ENCODE results near the gene EDC3. TPM values are rescaled to one million over a fixed set of nuclear protein-coding genes. Genes with fewer than 3 reads are reported as not detected.

EDC3 gene
- total RNA-seq, 1 donor from 2014 or later, result 58.4 TPM

DNA sequence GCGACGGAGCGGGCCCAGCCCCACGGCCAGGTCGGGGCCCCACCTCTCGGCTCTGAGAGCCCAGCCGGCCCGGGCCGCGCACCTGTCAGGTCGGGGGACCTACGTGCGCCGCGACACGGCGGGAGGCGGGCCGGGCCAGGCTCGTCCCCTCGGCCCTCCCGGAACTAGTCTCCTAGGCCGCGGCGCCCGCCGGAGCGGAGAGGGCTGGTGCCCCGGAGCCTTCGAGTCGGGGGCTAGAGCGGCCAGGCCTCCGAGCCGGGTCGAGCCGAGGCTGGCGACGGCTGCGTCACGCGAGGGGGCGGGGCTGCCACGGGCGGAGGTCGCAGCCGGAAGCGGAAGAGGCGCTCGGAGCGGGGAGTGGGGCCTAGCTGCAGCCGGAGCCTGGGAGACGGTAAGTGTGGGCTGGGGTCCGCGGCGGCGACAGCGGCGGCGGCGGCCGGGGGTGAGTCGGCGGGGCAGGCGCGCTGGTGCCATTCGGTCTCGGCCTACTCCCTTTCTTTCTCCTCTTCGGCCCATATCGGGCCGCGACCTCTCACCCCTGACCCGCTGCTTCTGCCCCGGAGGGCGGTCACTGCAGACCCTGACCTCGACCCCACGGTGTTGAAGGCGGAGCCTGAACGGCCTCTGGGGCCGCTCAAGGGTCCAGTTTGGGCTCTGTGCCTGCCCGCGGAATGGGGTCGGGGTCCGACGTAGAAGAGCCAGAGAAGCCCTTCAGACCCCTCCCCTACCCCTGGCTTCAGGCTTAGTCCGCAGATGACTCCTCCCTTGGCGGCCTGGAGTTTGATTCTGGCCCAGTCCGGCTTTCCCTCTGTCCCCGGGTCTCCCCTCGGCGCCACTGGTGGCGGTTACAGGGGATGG lies 80.1 kb downstream of the EDC3 start, which contains the start of gene CLK3:
Gene CLK3 (plus strand): TSS at position 329 of the 858 bp plus-strand sequence. CDS start 3,361 bp downstream, outside the sequence.
- Mint-ChIP-seq H3K27me3 (ENCODE audit: insufficient read depth) (peaks cover 5% of the 10 kb centered on the region), H3K27ac (peak within 1 kb of the TSS; percentile 95), H3K9me3 (no peaks in the 10 kb centered on the region), H3K4me3 (peak within 1 kb of the TSS; percentile 93), H3K4me1 (ENCODE audit: low read depth) (peaks cover 33% of the 10 kb centered on the region), H3K36me3 (ENCODE audit: low read depth) (peaks cover 14% of the 10 kb centered on the region)
- intact Hi-C loops (cut with micrococcal nuclease), result loop anchor here (1.0 to 10.0 kb wide), 8 partner anchors 69 to 835 kb away; partner anchors contain the start of genes COX5A, CSK, EDC3 and PML
- DNase-seq (ENCODE audit: low spot score), result peak; percentile 94

DNA sequence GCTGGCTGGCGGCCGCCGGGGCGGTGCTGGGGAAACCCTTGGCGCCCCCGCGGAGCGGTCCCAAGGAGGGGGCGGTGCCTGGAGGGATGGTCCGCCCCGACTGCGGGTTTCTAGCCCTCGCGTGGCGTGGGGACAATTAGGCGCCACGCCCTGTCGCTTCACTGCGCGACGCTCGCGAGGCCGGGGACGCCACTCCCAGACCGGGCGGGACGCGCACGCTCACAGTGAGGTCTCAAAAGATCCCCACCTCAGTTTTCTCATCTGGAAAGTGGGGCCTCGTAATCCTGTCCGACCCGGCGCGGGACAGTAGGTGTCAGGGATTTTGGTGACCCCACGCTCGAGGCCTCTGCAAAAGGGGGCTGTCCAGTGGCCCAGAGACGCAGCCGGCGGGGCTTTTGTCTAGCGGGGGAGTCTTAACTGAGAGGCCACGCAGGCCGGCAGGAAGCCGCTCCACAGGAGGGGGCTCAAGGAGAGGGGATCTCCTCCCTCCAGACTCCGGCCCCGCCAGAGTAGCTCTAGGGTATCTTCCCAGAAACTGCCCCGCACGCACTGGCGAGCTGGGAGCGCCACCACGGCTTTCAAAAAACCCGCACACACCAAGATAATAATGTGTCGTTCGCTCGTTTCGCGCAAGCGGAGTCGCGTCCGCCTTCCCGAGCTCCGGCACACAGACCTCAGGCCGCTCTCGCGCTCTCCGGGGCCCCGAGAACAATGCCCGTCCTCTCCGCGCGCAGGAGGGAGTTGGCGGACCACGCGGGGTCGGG lies 80.9 kb downstream of the EDC3 start:
- intact Hi-C loops (cut with micrococcal nuclease), result loop anchor here (1.0 to 10.0 kb wide), 10 partner anchors 17 to 836 kb away; partner anchors contain the start of genes COX5A, CSK, EDC3 and PML
- DNase-seq (ENCODE audit: low spot score), result peak; percentile 88
- Mint-ChIP-seq H3K27me3 (ENCODE audit: insufficient read depth) (peaks cover 5% of the 10 kb centered on the region), H3K4me3 (peak overlapping the region; percentile 93), H3K9me3 (no peaks in the 10 kb centered on the region), H3K4me1 (ENCODE audit: low read depth) (peaks cover 27% of the 10 kb centered on the region), H3K36me3 (ENCODE audit: low read depth) (peaks cover 9% of the 10 kb centered on the region), H3K27ac (peak overlapping the region; percentile 95)

DNA sequence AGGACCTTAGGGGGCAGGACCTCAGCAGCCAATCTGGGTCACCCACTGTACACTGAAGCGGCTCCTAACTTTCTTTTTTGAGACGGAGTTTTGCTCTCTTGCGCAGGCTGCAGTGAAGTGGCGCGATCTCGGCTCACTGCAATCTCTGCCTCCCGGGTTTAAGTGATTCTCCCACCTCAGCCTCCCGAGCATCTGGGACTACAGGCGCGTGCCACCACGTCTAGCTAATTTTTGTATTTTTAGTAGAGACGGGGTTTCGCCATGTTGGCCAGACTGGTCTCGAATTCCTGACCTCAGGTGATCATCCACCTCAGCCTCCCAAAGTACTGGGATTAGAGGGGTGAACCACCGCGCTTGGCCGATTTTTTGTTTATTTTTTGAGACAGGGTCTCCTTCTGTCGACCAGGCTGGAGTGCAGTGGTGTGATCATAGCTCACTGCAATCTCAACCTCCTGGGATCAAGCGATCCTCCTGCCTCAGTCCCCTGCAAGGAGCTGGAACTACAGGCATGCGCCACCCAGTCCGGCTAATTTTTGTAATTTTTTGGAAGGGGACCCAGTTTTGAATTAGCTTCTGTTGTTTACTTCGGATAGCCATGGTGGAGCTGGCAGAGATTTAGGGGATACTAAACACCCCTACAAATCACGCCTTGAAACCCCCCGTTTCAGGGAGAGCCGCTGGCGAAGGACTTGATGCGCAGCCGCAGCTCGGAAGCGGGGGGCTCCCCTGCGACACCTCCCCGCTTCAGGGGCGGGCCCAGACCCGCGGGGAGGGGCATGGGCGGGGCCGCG lies 81.7 kb downstream of the EDC3 start:
- no peak for DNase-seq (ENCODE audit: low spot score)
- H3K27ac Mint-ChIP-seq, result peak overlapping the region; percentile 29
- H3K4me1 Mint-ChIP-seq (ENCODE audit: low read depth), result peaks cover 19% of the 10 kb centered on the region
- intact Hi-C loops (cut with micrococcal nuclease), result loop anchor here (1.0 to 10.0 kb wide), 4 partner anchors 16 to 837 kb away; partner anchors contain the start of genes PML, SIN3A and STOML1
- peak overlapping the region; percentile 67 for H3K4me3 Mint-ChIP-seq
- H3K9me3 Mint-ChIP-seq, result no peaks in the 10 kb centered on the region
- peaks cover 7% of the 10 kb centered on the region for H3K36me3 Mint-ChIP-seq (ENCODE audit: low read depth)
- peaks cover 5% of the 10 kb centered on the region for H3K27me3 Mint-ChIP-seq (ENCODE audit: insufficient read depth)

DNA sequence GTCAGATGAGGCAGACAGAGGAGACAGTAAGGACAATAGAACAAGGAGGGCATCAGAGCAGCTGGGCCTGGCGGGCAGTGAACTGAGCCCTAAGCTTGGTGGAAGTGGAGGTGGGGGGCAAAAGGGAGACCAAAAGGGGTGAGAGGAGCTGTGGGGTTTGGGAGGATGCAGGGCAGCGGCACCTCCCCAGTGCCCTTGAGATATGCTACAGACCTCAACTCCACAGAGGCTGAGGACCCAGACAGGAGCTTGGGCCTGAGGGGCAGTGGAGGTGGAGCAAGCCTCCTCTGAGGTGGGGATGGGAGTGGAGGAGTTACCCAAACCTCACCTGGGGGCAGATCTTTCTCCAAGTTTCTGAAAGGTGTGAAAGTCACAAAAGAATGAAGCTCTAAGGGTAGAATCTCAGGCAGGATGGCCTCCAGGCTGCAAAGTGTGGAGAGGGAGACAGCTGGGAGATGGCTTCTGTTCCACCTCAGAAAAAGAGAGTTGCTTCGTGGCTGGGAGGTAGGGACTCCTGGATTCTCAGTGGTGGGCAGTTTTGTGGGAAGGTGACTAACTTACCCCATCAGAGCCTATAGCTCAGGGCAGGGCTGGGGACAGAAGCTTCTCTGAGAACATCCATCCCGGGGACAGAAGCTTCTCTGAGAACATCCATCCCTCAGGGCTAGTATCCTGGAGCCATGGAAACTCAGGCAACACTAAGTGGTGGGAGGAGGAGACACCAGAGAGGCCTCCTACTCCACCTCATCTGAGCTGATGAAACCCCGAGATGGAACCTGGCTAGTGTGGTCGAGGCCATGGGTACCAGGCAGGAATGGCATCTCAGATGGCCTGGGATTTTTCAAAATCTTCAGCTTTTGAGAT lies 82.5 kb downstream of the EDC3 start:
- peak overlapping the region; percentile 68 for H3K27ac Mint-ChIP-seq
- no peak for DNase-seq (ENCODE audit: low spot score)
- peak overlapping the region; percentile 67 for H3K4me3 Mint-ChIP-seq
- H3K4me1 Mint-ChIP-seq (ENCODE audit: low read depth), result peaks cover 19% of the 10 kb centered on the region
- no peaks in the 10 kb centered on the region for H3K9me3 Mint-ChIP-seq
- peaks cover 5% of the 10 kb centered on the region for H3K27me3 Mint-ChIP-seq (ENCODE audit: insufficient read depth)
- intact Hi-C loops (cut with micrococcal nuclease), result loop anchor here (10.0 kb wide), 1 partner anchor 619 kb away; the partner anchor contains the start of genes PML and STOML1
- H3K36me3 Mint-ChIP-seq (ENCODE audit: low read depth), result peaks cover 7% of the 10 kb centered on the region

DNA sequence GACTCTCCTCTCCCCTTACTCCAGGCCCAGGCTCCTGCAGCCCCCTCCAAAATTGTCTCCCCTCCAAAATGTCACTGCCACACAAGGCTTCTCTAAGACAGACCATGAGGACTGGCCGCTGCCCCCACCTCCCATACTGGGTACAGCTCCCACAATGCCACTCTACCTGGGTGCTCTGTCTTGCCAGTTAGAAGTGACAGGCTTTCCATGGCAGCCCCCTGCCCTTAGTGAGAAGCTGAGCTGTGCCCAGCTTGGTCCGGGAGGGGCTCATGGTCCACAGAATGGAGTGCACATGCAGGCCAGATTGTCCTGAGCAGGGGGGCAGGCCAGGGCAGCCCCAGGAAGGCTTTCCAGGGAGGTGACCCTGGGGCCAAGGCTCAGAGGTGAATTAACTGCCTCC lies 83.1 kb downstream of the EDC3 start:
- peaks cover 13% of the 10 kb centered on the region for H3K4me1 Mint-ChIP-seq (ENCODE audit: low read depth)
- H3K9me3 Mint-ChIP-seq, result no peaks in the 10 kb centered on the region
- intact Hi-C loops (cut with micrococcal nuclease), result loop anchor here (10.0 kb wide), 1 partner anchor 618 kb away; the partner anchor contains the start of genes PML and STOML1
- DNase-seq (ENCODE audit: low spot score), result no peak
- peak overlapping the region; percentile 68 for H3K27ac Mint-ChIP-seq
- H3K27me3 Mint-ChIP-seq (ENCODE audit: insufficient read depth), result peaks cover 5% of the 10 kb centered on the region
- H3K4me3 Mint-ChIP-seq, result peak overlapping the region; percentile 67
- peaks cover 6% of the 10 kb centered on the region for H3K36me3 Mint-ChIP-seq (ENCODE audit: low read depth)

DNA sequence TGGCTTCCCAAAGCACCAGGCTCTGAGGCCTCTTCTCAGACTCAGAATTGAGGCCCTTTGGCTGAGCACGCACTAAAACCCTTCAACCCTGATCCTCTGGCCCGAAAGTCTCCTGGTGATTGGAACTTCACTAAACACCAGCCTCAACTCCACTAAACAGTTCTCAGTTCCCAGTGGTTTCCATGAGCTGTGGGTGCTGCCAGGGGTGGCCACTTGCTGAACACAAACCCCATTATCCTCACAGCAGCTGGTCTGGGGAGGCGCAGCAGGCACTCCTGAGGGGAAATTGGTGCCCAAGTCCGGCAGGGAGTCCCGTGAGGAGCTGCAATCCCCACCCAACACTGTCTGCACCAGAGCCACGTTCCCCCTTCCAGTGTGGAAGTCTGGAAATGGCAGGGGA lies 84.0 kb downstream of the EDC3 start:
- Mint-ChIP-seq H3K4me1 (ENCODE audit: low read depth) (peaks cover 5% of the 10 kb centered on the region), H3K27ac (no peak overlapping the region), H3K9me3 (no peaks in the 10 kb centered on the region), H3K27me3 (ENCODE audit: insufficient read depth) (peaks cover 5% of the 10 kb centered on the region), H3K4me3 (no peak overlapping the region), H3K36me3 (ENCODE audit: low read depth) (no peaks in the 10 kb centered on the region)
- intact Hi-C loops (cut with micrococcal nuclease), result loop anchor here (10.0 kb wide), 1 partner anchor 617 kb away; the partner anchor contains the start of genes PML and STOML1
- DNase-seq (ENCODE audit: low spot score), result no peak

DNA sequence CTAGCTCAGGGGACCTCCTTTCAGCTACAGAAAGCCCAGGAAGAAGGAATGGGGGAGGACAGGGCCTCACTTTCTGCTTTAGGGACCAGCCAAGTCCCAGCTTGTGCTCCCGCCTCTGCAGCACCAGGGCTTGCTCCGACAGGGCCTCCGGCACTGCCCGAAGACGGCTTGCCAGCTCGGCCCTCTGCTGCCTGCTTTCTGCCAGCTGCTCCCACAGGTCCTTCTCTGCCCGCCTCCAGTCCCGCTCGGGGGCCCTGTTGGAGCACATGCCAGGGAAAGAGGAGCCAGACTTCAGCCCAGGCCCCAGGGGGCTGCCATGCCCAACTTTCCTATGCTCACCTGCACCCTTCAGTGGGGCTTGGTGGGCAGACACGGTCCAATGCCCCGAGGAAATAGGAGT lies 84.5 kb downstream of the EDC3 start:
- Mint-ChIP-seq H3K4me1 (ENCODE audit: low read depth) (peaks cover under 1% of the 10 kb centered on the region), H3K9me3 (no peaks in the 10 kb centered on the region), H3K27ac (no peak overlapping the region), H3K27me3 (ENCODE audit: insufficient read depth) (peaks cover 5% of the 10 kb centered on the region), H3K36me3 (ENCODE audit: low read depth) (no peaks in the 10 kb centered on the region), H3K4me3 (no peak overlapping the region)
- DNase-seq (ENCODE audit: low spot score), result no peak
- intact Hi-C loops (cut with micrococcal nuclease), result loop anchor here (10.0 kb wide), 1 partner anchor 617 kb away; the partner anchor contains the start of genes PML and STOML1

DNA sequence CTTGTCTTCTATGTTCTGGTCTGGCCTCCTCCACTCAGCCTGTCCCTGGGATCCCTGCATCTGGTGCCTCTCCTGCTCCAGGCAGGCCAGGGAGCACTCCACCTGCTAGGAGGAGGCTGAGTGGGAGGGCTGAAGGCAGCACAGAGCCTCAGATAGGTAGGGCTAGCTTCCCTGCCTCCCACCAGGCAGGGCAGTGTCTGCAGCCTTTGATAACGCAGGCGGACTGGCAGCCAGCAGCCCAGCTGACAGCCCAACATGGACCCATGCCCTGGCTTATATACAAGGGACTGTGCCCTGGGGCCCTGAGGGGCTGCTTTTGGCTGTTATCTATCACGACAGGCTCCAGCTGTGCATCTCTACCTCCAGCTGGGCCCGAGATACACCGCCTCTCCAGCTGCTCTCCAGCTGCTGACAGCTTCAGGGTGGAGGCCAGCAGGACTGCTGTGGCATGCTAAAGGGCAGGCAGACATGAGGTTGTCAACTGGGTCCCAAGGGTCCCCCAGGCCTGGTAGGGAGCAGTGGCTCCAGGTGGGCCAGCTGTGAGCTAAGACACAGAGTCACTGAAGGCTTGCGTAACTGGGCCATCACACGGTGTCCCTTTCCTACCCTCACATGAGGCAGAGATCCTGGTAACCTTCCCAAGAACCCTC lies 85.4 kb downstream of the EDC3 start:
- H3K36me3 Mint-ChIP-seq (ENCODE audit: low read depth), result no peaks in the 10 kb centered on the region
- H3K4me3 Mint-ChIP-seq, result no peak overlapping the region
- no peak for DNase-seq (ENCODE audit: low spot score)
- H3K4me1 Mint-ChIP-seq (ENCODE audit: low read depth), result peaks cover 4% of the 10 kb centered on the region
- H3K9me3 Mint-ChIP-seq, result no peaks in the 10 kb centered on the region
- intact Hi-C loops (cut with micrococcal nuclease), result loop anchor here (10.0 kb wide), 1 partner anchor 616 kb away; the partner anchor contains the start of genes PML and STOML1
- H3K27me3 Mint-ChIP-seq (ENCODE audit: insufficient read depth), result peaks cover 5% of the 10 kb centered on the region
- no peak overlapping the region for H3K27ac Mint-ChIP-seq

DNA sequence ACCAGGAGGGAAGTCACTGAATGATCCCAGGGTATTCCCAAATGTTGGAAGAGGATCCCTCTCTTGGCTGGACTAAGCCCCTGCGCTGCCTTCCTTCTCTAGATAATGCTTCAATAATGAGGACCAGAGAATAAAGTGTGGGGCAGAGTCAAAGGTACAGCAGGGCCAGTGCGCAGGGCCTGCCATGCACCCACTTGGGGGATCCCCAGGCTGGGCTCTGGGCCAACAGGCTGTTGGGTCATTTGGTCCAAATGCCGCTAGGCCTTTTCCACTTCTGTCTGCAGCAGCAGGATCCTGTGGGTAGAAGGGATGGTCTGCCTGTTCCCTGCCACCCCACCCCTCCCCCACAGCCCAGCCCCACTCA lies 85.9 kb downstream of the EDC3 start:
- H3K27me3 Mint-ChIP-seq (ENCODE audit: insufficient read depth), result peaks cover 5% of the 10 kb centered on the region
- no peak overlapping the region for H3K4me3 Mint-ChIP-seq
- DNase-seq (ENCODE audit: low spot score), result no peak
- H3K4me1 Mint-ChIP-seq (ENCODE audit: low read depth), result peaks cover 8% of the 10 kb centered on the region
- H3K9me3 Mint-ChIP-seq, result no peaks in the 10 kb centered on the region
- intact Hi-C loops (cut with micrococcal nuclease), result loop anchor here (10.0 kb wide), 1 partner anchor 615 kb away; the partner anchor contains the start of genes PML and STOML1
- H3K27ac Mint-ChIP-seq, result no peak overlapping the region
- H3K36me3 Mint-ChIP-seq (ENCODE audit: low read depth), result no peaks in the 10 kb centered on the region

DNA sequence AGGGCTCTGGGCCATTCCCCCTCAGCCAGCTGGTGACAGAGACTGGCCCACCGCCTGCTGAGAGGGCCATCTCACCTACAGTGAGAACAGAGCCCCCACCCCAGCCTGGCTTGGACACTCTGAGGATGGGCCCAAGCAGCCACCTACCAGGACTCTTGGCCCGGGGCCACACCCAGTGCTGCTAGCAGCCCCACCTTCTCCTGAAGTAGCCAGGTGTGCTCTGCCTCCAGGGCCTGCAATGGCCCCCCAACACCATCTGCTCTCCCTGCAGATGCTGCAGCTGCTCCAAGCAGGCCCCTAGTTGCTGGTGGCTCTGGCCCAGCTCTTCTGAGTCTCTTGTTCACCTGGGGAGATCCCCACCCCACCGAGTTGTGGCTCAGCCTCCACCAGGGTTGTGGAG lies 87.0 kb downstream of the EDC3 start:
- peaks cover 8% of the 10 kb centered on the region for H3K4me1 Mint-ChIP-seq (ENCODE audit: low read depth)
- no peak overlapping the region for H3K4me3 Mint-ChIP-seq
- peaks cover 5% of the 10 kb centered on the region for H3K27me3 Mint-ChIP-seq (ENCODE audit: insufficient read depth)
- no peaks in the 10 kb centered on the region for H3K36me3 Mint-ChIP-seq (ENCODE audit: low read depth)
- no peak overlapping the region for H3K27ac Mint-ChIP-seq
- H3K9me3 Mint-ChIP-seq, result no peaks in the 10 kb centered on the region
- no peak for DNase-seq (ENCODE audit: low spot score)
- intact Hi-C loops (cut with micrococcal nuclease), result no loop called here

DNA sequence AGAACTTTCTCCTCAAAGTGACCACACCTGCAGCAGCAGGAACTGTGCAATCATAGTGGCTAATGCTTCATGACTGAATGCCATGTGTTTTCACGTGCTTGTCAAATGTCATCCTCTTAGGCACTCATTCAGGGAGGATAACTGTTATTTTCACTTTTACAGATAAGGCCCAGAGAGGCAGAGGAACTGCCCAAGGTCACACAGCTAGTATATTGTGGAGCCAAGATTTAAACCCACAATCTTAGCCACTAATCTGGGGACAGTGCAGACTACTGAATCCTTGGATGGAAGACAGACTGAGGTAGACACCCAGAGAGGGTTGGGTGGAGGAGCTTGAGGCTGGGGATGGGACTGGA lies 90.1 kb downstream of the EDC3 start:
- Mint-ChIP-seq H3K9me3 (no peaks in the 10 kb centered on the region), H3K4me3 (no peak overlapping the region), H3K36me3 (ENCODE audit: low read depth) (no peaks in the 10 kb centered on the region), H3K27me3 (ENCODE audit: insufficient read depth) (no peaks in the 10 kb centered on the region), H3K4me1 (ENCODE audit: low read depth) (peaks cover 8% of the 10 kb centered on the region), H3K27ac (no peak overlapping the region)
- intact Hi-C loops (cut with micrococcal nuclease), result no loop called here
- DNase-seq (ENCODE audit: low spot score), result no peak

Data from activated T-helper 1 cell treated with anti-CD3 and anti-CD28 coated beads, Interleukin-12 subunit alpha, Interleukin-12 subunit beta, Interleukin-2, Interleukin-4 antibody, amounts not matched to agents 30 ng/mL and 10 ng/mL and 1 ng/mL, durations not matched to agents 14 hours and 24 hours and 36 hours (primary cell).